ENCODE results near the gene ABI3BP.

Gene ABI3BP

GRCh38 chr3:100932491-100932890, 60.7 kb downstream of the ABI3BP start:
- TF ChIP-seq CTCF (IDR thresholded peaks at IDR 0.05; ENCODE audit: poor library complexity, severe bottlenecking) = no peak
- no peaks in the 10 kb centered on the region for H3K4me1 ChIP-seq (ENCODE audit: insufficient read depth, poor library complexity, severe bottlenecking)
- H3K27ac ChIP-seq (ENCODE audit: poor library complexity, severe bottlenecking) = no peak overlapping the region
- H3K36me3 ChIP-seq (ENCODE audit: low read depth) = no peaks in the 10 kb centered on the region
- no peak for DNase-seq (ENCODE audit: low spot score)
- no peaks in the 10 kb centered on the region for H3K9me3 ChIP-seq (ENCODE audit: severe bottlenecking)
- no peaks in the 10 kb centered on the region for H3K27me3 ChIP-seq (ENCODE audit: insufficient read depth, poor library complexity, severe bottlenecking)
- no peak for ATAC-seq (ENCODE audit: low read depth)
- H3K4me3 ChIP-seq (ENCODE audit: severe bottlenecking) = no peak overlapping the region

- Histone ChIP-seq H3K9me3 (ENCODE audit: severe bottlenecking) (no peaks in the 10 kb centered on the region), H3K27me3 (ENCODE audit: insufficient read depth, poor library complexity, severe bottlenecking) (no peaks in the 10 kb centered on the region), H3K36me3 (ENCODE audit: low read depth) (no peaks in the 10 kb centered on the region), H3K4me1 (ENCODE audit: insufficient read depth, poor library complexity, severe bottlenecking) (no peaks in the 10 kb centered on the region), H3K27ac (ENCODE audit: poor library complexity, severe bottlenecking) (no peak overlapping the region), H3K4me3 (ENCODE audit: severe bottlenecking) (no peak overlapping the region)
- DNase-seq (ENCODE audit: low spot score) (no peak), ATAC-seq (ENCODE audit: low read depth) (no peak)
- TF ChIP-seq CTCF (IDR thresholded peaks at IDR 0.05; ENCODE audit: poor library complexity, severe bottlenecking) = no peak
These were observed 64.4 kb downstream of the ABI3BP start for GRCh38 chr3:100928638-100929428.

GRCh38 chr3:100927775-100928174, 65.4 kb downstream of the ABI3BP start:
- Histone ChIP-seq H3K36me3 (ENCODE audit: low read depth) (no peaks in the 10 kb centered on the region), H3K4me3 (ENCODE audit: severe bottlenecking) (no peak overlapping the region), H3K9me3 (ENCODE audit: severe bottlenecking) (no peaks in the 10 kb centered on the region), H3K27ac (ENCODE audit: poor library complexity, severe bottlenecking) (no peak overlapping the region), H3K27me3 (ENCODE audit: insufficient read depth, poor library complexity, severe bottlenecking) (no peaks in the 10 kb centered on the region), H3K4me1 (ENCODE audit: insufficient read depth, poor library complexity, severe bottlenecking) (no peaks in the 10 kb centered on the region)
- DNase-seq (ENCODE audit: low spot score) (no peak), ATAC-seq (ENCODE audit: low read depth) (peak; percentile 42; the same call in 1 of the 3 replicates)
- TF ChIP-seq CTCF (IDR thresholded peaks at IDR 0.05; ENCODE audit: poor library complexity, severe bottlenecking) = no peak

GRCh38 chr3:100915706-100916495, 77.3 kb downstream of the ABI3BP start:
- TF ChIP-seq CTCF (IDR thresholded peaks at IDR 0.05; ENCODE audit: poor library complexity, severe bottlenecking) = no peak
- no peak for DNase-seq (ENCODE audit: low spot score)
- Histone ChIP-seq H3K4me3 (ENCODE audit: severe bottlenecking) (no peak overlapping the region), H3K27me3 (ENCODE audit: insufficient read depth, poor library complexity, severe bottlenecking) (no peaks in the 10 kb centered on the region), H3K4me1 (ENCODE audit: insufficient read depth, poor library complexity, severe bottlenecking) (no peaks in the 10 kb centered on the region), H3K27ac (ENCODE audit: poor library complexity, severe bottlenecking) (no peak overlapping the region), H3K9me3 (ENCODE audit: severe bottlenecking) (no peaks in the 10 kb centered on the region), H3K36me3 (ENCODE audit: low read depth) (no peaks in the 10 kb centered on the region)
- no peak for ATAC-seq (ENCODE audit: low read depth)

All from RWPE2 (cell line).